Effector CD4-positive, alpha-beta T cell (primary cell): Measurements from ENCODE around the gene DDA1.
"Not testable (repeated sequence)": the region's sequence is repeated elsewhere in the genome, so short reads cannot be mapped to it uniquely, and the experiment has no call there.

ENCODE experiments used
- DNase-seq: peaks from one replicate; pipeline ENCODE4 v3.0.0-alpha.2; 2020
- total RNA-seq: gene quantifications from one replicate; lab custom pipeline; 2026; lab: John Stamatoyannopoulos, UW

DDA1 gene
- 32.1 reads per million, percentile 58 among the genes with 10 or more reads in this experiment for total RNA-seq

DNA sequence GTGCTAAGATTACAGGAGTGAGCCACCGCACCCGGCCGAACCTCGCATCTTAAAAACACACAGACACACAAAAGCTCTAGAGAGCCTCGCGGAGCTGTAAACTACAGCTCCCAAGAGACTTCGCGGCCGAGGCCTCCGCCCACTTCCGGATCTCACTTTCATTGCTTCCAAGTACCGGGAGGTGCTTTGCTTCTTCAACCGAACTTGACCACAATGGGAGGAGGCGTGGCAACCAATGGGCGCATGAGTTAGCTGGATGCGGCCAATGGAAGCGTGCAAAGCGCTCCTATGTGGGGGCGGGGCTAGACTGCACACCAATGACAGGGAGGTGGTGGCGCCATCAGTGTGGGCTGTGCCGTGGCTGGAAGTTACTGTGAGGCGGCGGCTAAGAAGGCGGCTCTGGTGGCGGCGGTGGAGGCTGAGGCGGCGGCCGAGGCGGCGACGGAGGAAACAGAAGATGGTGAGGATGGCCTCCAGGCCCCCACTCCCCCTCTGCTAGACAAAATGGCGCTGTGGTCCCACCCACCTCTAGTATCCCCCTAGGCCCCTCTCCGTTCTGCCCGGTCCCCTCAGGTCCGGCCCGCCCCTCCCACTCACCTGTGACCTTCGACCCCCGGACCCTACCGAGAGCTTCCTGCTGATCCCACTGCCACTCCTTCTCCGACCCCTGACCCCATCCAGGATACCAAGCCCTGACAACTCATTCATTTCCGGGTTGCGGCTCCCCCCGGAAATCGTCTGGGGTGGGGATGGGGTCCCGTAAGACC lies at the start of gene DDA1:
DDA1 (plus strand) TSS at position 366 of the 767 bp plus-strand sequence; CDS start at position 458, 92 bp downstream.
- DNase-seq, result peak; percentile 99

DNA sequence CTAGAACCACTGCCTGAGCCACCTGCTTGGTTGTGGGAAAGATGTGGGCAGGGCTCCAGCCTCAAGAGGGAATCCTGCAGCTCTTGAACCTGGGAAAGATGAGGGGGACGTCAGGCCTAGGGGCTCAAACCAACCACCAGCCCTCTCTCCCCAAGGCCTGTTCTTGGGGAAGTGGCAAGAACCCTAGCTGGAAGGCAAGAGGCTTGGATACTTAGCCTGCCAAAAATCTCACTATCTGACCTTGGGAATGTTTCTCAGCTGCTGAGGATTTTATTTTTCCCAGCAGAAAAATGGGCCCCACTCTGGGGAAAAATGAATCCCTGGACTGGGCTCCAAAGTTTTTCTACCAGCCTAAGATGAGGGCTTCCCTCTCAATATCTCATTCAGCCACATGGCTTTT lies 49.4 kb upstream of the DDA1 start:
- no peak for DNase-seq

DNA sequence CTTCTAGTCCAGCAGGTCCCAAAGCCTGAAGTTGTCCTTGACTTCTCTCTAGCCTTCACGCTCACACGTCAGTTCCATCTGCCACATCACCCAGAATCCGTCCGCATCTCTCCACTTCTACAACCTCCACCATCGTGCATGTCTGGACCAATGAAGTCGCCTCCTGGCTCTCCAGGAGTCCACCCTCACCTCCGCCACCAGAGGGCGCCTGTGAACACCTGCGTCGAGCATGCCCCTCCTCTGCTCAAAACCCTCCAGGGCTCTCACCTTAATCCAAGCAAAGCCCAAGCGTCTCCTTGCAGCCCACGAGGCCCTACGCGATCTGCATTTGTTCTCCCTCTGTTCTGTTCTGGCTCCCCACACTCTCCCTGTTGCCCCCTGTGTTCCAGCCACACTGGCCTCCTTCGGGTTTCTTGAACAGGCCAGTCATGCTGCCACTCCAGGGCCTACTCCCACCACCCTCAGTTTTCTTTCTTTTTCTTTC lies 48.5 kb upstream of the DDA1 start:
- DNase-seq, result peak; percentile 88

DNA sequence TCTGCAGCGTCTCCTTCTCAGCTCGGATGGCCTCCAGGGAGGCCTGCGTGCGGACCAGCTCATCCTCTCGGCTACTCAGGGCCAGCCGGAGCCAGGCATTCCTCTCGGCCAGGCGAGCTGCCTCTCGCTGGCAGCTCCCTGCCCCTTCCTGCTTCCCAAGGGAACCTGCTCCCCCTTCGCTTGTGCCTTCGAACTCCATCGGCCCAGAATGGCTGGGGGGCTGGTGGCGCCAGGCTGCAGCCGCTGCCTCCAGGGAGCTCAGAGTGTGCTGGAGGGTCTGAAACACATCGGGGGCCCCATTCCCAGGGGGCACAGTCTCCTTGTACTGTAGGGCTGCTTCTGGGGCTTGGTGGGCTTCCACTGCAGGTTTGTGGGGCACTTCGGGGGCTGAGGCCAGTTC lies 46.8 kb upstream of the DDA1 start:
- DNase-seq, result no peak

DNA sequence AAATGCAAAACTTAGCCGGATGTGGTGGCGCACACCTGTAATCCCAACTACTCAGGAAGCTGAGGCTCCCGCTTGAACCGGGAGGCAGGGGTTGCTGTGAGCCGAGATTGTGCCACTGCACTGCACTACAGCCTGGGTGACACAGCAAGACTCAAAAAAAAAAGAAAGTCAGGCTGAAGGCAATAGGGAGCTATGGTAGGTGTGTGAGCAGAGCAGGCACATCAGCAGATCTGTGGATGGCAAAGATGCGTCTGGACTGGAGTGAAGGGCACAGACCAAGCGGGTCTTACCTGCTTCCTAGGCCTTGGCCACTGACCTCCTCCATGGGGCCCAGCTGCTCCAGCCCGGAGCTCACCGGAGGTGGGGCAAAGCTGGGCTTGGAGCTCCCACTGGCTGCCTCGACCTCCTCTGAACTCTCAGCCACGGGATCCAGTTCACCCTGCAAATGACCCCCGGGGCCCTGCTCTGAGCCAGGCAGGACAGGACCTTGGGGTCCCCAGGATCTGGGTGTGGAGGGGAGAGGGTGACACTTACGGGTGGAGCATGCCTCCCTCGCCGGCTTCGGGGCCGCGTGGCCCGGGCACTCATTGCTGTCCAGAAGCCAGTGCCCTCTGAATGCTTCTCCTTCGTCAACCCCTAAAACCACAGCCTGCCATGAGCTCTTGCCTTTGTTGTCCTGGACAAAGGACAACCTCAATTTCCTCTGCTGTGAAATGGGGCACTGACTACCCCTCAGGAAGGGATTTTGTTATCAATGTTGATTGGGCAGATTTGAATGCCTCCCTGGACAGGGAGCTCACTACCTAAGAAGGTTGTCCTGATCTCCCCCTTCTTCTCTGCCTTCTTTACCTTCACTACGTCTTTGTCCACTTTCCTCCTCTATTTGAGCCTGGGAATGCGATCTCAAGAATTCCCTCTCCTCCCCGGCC lies 45.4 kb upstream of the DDA1 start:
- no peak for DNase-seq

DNA sequence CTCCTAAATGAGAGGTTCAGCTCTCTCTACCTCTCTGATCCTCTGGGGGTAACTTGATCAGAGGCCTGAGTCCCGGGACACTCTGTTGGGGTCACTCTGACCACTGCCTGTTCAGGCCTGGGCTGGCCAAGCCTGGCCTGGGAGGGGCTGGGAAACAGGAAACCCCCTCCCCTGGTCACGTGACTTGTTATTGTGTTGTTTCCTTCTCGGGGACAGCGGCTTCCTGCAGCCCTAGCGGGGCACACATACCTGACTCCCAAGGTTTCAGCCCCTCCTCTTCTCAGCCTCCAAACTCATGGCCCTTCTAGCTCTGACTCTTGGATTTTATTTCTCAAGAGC lies 44.8 kb upstream of the DDA1 start, which contains the start of gene USHBP1:
USHBP1 (minus strand) TSS at position 105 of the 339 bp plus-strand sequence. CDS start 446 bp downstream, outside the sequence.
- DNase-seq, result no peak

DNA sequence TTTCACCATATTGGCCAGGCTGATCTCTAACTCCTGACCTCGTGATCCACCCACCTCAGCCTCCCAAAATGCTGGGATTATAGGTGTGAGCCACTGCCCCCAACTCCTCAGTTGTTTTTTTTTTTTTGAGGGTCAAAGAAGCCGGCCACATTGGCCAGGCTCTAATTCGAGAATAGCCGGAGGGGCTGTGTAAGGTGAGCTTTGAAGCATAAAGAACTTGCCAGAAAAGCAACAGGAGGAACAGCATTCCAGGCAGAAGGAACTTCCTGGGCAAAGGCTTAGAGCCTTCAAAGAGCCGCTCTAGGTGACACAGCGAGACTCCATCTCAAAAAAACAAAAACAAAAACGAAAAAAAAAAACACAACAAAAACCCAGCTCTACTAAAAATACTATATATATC lies 43.3 kb upstream of the DDA1 start:
- no peak for DNase-seq

DNA sequence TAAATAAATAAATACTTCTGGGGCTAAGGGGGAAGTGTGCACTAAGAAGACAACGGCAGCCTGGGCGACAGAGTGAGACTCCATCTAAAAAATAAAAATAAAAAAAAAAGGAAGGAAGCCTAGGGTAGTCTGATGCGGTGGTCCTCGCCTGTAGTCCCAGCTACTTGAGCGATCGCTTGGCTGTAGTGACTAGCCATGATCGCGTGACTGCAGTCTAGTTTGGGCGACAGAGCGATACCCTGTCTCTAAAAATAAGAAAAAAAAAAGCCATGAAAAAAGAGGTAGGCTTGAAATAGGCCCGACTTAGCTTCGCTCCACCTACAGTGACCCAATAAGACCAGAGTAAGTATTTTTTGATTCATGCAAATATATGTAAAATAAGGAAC lies 42.8 kb upstream of the DDA1 start:
- DNase-seq, result no peak

DNA sequence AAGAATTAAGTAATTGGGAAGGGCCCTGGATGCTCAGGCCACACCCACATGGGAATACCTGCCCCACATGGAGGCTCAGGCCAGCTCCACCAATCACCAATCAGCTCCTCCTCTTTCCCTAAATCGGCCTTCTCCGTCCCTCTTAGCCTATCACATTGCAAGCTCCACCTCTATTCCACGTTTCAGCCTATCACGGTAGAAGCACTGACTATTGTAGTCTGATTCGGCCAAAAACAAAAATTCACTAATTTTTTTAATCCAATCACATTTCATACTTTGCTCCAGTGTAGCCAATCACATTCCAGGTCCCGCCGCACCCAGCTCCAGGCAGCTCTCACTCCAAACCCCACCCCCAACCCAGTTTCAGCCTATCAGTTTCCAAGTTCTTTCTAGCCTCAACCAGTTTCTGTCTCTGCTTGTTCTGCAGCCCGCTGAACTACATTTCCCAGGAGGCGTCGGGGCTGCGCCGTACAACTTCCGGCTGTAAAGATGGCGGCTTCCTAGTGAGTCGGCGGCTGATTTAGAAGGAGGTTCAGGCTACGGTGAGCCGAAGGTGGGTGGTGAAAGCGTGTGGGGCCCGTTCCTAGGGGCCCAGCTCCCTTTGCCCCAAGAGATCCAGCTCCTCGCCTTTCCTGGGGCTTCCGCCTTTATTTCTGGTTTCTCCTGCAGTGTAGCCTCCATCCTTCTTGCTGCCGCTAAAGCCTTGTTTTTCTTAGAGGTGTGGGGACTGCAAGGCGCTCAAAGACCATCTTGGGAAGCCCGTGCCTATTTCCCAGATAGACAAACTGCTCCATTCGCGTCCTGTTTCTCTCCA lies 42.2 kb upstream of the DDA1 start, which contains the start of gene BABAM1:
BABAM1 (plus strand) TSS at position 469 of the 814 bp plus-strand sequence. CDS start 1,364 bp downstream, outside the sequence.
- DNase-seq, result peak; percentile 91

DNA sequence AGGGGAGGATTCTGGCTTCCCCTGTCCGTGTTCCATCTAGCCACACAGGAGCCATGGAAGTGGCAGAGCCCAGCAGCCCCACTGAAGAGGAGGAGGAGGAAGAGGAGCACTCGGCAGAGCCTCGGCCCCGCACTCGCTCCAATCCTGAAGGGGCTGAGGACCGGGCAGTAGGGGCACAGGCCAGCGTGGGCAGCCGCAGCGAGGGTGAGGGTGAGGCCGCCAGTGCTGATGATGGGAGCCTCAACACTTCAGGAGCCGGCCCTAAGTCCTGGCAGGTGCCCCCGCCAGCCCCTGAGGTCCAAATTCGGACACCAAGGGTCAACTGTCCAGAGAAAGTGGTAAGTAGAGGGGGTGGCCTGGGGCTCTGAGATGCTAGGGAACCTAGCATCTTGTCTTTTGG lies 40.6 kb upstream of the DDA1 start:
- DNase-seq, result no peak

DNA sequence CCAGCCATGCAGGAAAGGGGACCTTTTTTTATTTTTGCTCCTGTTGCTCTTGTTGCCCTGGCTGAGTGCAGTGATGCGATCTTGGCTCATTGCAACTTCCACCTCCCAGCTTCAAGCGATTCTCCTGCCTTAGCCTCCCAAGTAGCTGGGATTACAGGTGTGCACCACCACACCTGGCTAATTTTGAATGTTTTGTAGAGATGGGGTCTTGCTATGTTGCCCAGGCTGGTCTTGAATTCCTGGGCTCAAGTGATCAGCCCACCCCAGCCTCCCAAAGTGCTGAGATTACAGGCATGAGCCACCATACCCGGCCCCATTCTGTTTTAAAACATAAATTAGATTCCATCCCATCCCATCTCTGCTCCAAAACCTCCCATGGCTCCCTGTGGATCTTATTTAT lies 34.5 kb upstream of the DDA1 start:
- DNase-seq, result not testable (repeated sequence)

DNA sequence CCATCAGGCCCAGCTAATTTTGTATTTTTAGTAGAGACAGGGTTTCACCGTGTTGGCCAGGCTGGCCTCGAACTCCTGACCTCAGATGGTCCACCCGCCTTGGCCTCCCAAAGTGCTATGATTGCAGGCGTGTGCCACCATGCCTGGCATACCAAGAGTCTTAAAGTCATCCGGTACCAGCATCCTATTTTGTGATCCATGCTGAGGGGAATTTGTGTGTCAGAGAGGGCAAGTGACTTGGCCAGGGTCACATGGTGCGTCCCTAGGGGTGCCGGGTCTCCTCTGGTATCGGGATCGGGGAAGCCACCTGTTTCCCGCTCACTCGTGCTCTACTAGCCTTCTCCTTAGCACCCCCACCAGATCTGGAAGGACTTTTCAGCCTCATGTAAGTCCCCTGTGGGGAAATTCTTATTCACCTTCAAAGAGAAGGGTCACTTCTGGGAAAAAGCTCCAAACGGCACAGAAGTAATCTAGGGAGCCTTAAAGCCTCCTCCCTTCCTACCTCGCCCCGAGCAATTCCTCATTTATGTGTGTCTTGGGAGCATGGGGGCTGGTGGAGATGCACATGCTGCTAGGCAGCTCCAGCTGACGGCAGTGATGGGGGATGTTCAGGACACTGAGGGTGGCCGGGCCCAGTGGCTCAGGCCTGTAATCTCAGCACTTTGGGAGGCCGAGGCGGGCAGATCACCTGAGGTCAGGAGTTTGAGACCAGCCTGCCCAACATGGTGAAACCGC lies 33.8 kb upstream of the DDA1 start:
- DNase-seq, result no peak

DNA sequence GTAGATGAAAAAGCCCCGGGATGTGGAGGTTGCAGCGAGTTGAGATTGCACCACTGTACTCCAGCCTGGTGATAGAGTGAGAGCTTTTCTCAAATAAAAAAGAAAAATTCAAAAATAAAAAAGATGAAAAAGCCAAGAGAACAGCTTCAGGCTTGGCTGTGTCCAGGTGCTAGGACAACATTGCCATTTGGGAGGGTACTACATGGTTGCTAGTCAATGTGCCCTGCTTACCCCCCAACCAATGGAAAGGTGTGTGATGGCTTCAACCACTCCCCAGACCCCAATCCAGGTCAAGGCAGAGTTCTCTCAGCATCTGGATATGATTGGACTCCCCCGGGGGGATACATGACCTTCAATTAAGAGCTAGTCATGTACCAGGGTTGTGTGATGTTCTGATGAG lies 29.9 kb upstream of the DDA1 start:
- DNase-seq, result no peak

DNA sequence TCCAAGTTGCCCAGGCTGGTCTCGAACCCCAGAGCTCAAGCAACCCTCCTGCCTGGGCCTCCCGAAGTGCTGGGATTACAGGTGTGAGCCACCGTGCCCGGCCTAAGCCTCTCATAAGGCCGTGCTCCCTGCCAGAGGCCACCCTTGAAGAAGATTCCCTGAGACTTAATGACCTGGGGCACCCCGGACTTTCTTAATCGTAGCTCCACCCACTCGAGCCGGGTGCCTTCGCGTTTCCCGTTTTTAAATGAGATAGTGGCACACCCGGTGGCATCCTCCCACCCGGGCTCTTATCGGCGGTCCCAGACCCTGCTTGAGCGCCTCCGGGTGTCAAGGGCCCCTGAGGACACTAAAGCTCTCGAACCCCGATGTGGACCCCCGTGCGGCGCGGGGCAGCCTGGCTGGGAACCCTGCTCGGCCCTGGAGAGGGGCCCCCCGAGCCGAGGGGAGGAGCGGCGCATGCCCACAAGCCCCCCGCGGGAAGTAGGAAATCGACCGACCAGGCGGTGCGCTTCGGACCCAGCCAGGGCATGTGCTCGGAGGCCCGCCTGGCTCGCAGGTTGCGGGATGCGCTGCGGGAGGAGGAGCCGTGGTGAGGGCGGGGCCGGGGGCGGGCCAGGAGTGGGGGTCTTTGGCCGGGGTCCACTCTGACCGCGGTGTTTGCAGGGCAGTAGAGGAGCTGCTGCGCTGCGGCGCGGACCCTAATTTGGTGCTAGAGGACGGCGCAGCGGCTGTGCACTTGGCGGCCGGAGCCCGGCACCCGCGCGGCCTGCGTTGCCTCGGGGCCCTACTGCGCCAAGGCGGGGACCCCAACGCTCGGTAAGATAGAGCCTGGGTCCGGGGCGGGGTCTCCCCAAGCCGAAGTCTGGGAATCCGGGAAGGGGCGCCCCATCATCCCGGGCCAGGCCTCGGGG lies 27.7 kb upstream of the DDA1 start, which contains the start of gene ANKLE1:
ANKLE1 (plus strand) TSS at position 511 of the 914 bp plus-strand sequence; CDS start at position 531, 20 bp downstream.
- no peak for DNase-seq

DNA sequence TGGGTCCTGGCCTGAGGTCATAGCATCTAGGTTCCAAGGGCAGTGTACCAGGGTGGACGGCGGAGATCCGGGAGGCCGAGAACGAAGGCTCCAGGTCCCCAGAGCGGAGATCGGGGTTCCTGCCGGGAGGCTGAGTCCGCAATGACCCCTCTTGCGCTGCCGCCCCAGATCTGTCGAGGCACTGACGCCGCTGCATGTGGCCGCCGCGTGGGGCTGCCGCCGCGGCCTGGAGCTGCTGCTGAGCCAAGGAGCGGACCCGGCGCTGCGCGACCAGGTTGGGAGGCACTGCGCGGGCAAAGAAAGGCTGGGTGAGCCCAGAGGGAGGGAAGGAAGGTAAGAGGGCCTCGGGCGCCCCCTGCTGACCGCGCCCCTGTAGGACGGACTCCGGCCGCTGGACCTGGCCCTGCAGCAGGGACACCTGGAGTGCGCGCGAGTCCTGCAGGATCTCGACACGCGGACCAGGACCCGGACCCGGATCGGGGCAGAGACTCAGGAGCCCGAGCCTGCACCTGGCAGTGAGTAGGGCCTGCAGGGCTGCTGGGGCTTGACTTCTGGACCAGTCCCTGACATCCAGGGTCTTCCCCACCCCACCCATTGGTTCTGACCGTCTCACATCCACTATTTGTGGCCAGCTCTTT lies 26.8 kb upstream of the DDA1 start:
- peak; percentile 69 for DNase-seq

DNA sequence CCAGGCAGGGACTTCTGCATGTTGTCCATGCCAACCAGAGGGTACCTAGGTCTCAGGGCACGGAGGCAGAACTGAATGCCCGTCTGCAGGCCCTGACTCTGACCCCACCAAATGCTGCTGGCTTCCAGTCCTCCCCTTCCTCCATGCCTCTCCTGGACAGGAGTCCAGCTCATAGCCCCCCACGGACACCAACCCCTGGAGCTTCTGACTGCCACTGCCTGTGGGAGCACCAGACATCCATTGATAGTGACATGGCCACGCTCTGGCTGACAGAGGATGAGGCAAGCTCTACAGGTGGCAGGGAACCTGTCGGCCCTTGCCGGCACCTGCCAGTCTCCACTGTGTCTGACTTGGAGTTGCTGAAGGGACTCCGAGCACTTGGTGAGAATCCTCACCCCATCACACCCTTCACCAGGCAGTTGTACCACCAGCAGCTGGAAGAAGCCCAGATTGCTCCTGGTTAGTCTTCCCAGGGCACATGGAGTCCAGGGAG lies 25.8 kb upstream of the DDA1 start:
- no peak for DNase-seq

DNA sequence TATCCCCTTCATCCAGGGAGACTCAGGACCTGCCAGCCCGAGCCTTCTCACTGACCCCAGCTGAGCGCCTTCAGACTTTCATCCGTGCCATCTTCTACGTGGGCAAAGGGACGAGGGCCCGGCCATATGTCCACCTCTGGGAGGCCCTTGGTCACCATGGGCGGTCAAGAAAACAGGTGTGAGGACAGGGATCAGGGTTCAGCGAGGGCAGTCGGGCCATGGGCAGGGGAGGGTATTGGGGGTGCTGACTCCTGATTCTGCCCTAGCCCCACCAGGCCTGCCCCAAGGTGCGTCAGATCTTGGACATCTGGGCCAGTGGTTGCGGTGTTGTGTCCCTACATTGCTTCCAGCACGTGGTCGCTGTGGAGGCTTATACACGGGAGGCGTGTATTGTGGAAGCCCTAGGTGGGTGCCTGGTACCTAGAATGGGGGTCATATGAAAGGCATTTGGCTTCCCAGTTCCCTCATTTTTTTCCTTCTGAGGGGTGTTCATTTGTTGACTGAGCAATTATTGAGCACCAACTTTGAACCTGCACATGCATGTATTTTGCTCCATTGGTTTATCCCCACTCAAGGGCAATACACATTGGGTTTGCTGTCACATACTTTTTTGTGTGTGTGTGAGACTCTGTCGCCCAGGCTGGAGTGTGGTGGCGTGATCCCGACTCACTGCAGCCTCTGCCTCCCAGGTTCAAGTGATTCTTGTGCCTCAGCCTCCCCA lies 23.8 kb upstream of the DDA1 start:
- no peak for DNase-seq

DNA sequence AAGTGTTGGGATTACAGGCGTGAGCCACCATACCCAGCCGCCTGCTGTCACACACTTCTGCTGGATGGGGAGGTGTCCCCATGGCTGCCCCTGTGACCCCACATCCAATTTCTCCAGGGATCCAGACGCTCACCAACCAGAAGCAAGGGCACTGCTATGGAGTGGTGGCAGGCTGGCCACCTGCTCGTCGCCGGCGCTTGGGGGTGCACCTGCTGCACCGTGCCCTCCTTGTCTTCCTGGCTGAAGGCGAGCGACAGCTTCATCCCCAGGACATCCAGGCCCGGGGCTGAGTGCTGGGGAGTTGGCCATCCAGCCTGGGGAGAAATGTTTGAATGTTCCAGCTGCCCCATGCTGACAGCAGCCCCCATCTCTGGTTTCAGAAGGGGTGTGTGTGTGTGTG lies 23.1 kb upstream of the DDA1 start:
- DNase-seq, result no peak

DNA sequence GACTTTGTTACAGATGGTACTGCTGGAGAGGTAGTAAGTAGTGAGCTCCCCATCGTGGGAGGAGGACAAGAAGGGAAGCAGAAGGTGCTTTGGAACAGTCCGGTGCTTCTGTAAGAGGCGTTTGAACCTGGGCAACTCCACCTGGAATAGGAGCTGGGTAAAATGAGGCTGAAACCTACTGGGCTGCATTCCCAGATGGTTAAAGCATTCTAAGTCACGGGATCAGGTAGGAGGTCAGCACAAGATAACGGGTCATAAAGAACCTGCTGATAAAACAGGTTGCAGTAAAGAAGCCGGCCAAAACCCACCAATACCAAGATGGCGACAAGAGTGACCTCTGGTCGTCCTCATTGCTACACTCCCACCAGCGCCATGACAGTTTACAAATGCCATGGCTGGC lies 22.6 kb upstream of the DDA1 start:
- no peak for DNase-seq
